Stimulated activated CD4-positive, alpha-beta T cell treated with anti-CD3 and anti-CD28 coated beads, TNF-alpha, amount 100 ng/mL, for 1 hour (primary cell): Measurements from ENCODE around the gene WNT3A.
A peak's percentile ranks its signal among the peaks of the same experiment; 100 is the strongest.

Source experiments
- DNase-seq, 3 donors: peaks; one replicate each; pipeline ENCODE4 v3.0.0-alpha.2; 2020; ENCODE audit warnings: low read depth in 3 of 3, low spot score in 1 of 3

WNT3A gene

DNA sequence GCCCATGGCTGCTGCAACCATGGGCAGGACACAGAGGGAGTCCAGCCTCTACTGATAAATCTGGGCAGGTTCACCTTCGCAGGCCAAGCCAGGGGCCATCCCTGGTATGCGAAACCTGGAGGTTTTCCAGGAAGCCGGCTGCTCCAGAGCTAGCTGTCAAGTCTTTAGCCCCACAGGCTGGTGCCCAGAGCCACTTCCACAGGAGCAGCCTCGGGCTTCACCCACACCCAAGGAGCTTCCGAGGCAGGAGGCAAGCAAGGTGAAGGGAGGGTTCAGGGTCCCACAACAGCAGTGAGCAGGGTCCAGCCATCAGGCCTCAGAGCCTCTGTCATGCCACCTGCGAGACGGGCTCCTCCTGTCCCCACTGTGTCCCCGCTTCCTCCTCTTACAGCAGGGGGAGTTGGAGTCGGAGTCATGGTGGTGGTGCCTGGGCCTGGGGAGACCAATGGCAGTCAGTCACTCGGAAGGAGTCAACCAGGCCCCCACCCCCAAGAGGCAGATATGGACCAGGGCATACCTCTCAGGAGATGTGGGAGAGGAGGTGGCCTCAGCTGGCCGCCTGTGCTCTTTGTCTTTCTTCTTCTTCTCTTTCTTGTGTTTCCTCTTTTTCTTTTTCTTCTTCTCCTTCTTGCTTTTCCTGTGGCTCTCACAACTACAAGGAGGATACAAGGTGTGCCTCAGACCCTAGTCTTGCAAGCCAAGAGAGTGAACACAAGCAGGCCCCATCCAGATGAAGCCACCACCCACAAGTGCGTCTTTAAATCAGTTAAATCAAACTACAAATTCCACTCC, 94.2 kb downstream of the WNT3A start:
- no peak for DNase-seq

DNA sequence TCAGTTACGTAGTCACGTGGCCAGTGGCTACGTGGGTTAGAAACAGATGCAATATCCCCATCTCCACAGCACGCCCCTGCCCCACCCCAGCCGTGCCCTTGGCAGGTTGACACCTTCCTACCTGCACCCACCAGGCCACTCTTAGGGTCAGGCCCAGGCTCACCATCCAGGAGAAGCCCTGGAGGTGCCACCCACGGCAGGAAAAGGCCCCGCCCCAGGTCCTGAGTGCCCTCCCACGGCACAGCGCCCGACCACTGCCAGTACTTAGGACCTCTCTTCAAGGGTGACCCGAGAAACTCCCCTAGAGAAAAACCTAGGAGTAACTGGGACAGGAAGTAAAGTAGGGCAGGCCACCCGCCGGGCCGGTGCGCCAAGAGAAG, 94.8 kb downstream of the WNT3A start:
- no peak for DNase-seq

- peak in 1 of 3 donors; percentile 29 for DNase-seq
These were observed 95.4 kb downstream of the WNT3A start for GRCh38 chr1:228101994-228102790.

DNA sequence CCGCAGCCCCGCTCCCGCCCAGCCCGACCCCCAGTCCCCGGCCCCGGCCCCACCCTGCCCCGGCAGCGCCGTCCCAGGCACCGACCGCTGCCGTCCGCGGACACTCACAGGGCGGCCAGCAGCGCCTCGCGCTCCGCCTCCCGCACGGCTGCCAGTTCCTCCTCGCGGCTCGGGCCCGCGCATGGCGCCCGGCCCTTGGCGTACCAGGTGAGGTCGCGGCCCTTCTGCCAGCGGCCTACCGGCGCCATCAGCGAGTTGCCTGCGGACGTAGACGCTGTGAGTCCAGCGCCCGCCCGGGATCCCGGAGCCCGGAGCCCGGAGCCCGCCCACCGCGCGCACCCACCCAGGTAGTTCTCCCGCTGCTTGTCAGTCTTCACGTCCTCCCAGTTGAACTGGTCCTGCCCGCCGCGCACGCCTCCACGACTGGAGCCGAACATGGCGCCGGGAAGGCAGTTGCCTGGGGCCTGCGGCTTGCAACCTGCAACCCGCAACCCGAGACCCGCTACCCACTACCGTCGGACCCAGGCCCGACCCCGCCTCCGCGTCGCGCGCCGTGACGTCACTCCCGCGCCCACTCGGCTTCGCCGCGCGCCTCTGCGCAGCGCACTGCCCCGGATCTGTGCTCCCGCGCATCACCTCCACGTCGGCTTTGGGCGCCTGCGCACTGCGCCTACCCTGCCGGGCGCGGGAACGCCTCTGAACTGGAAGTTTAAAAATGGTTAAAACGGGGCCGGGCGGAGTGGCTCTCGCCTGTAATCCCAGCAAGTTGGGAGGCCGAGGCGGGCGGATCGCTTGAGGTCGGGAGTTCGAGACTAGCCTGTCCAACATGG, 96.2 kb downstream of the WNT3A start, which contains the start of gene C1orf35:
TSS of gene C1orf35 (minus strand) at position 535 of the 830 bp plus-strand sequence. CDS start at position 437, 98 bp downstream.
- DNase-seq: peak; percentile 82 to 94 (median 84)

GRCh38 chr1:228104526-228105269, 97.9 kb downstream of the WNT3A start:
- DNase-seq: no peak

DNA sequence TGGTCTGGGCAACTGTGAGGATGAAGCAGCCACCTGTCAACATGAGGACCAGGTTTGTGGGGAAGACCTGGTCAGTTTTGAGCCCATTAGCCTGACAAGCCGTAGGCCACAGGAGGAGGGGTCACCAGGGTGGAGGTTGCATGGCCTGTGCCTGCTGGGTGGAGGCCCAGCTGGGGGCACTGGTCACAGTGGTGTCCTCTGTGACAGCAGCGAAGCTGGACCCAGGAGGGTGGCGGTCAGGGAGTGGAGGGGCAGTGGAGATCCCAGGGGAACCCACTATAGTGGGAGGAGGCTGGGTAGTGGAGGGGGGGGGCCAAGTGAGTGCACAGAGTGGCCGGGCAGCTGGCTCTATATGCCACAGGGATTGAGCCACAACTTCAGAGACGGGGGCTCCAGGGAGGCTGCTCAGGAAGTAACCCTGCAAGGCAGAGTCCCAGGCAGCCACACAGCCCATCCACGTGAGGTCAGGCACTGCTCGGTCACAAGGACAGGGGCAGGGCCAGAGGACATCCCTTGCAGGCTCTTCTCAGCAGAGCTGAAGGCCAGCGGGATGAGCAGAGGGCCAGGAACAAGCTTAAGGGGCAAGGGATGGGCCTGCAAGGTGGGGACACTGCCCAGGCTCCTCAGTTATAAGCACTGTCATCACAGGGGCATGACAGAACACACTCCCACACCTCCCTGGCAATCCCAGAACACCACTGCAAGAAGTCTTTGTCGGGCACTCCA, 98.6 kb downstream of the WNT3A start:
- no peak for DNase-seq

- DNase-seq: no peak
These were observed 99.4 kb downstream of the WNT3A start for GRCh38 chr1:228105996-228106799.

GRCh38 chr1:228106800-228107054, 99.9 kb downstream of the WNT3A start:
- no peak for DNase-seq

GRCh38 chr1:228107636-228108035, 100.8 kb downstream of the WNT3A start:
- no peak for DNase-seq

GRCh38 chr1:228108055-228108690, 101.4 kb downstream of the WNT3A start:
- DNase-seq: no peak

DNA sequence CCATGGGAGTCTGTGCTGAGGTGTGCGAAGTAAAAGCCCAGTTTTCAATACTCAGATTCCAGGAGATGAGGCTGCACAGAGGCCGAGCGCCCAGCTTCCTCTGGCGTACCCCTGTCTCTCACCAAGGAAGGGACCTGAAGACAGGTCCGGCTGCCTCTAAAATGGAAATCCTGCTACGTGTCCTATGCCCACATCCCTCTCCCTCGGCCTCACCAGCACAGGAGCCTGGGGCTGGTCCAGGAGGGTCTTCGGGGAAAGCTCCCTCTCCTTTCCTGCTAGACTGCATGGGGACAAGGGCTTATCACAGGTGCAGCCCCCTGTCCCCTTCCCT, 101.9 kb downstream of the WNT3A start:
- DNase-seq: no peak

DNA sequence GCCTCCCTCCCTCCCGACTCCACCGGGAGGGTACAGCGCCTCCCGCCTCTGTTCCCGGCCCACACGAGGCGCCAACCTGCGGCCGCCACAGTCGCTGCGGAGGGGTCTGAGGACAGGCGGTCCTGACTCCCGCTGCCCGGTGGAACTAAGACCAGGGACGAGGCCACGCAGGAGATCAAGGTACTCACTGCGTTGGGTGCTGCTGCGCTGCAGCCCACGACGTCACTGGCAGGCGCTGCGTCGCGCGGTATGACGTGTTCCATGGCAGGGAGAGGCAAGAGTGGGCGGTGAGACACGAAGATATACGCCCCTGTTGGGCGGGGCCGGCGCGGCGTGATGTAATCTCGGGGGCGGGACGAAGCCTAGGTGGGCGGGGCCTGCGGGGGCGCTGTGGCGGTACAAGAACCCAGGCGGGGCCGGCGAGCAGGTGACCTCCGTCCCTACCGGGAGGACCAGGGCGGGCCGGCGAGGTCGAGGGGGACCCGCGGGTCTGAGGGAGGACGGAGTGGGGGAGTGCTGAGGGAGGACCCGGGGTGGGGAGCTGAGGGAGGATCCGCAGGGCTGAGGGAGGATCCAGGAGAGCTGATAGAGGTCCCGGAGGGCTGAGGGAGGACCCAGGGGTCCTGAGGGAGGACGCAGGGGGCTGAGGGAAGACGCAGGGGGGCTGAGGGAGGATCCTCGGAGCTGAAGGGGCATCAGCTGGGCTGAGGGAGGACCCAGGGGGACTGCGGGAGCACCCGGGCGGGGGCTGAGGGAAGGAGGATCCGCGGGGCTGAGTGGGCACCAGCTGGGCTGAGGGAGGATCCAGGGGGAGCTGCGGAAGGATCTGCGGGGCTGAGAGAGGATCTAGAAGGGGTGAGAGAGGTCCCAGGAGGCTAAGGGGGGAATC, 102.5 kb downstream of the WNT3A start, which contains the start of gene MRPL55:
TSS of gene MRPL55 (minus strand) at position 227 of the 889 bp plus-strand sequence. CDS start 1,039 bp downstream, outside the sequence.
- peak; percentile 92 to 99 (median 97) for DNase-seq

DNA sequence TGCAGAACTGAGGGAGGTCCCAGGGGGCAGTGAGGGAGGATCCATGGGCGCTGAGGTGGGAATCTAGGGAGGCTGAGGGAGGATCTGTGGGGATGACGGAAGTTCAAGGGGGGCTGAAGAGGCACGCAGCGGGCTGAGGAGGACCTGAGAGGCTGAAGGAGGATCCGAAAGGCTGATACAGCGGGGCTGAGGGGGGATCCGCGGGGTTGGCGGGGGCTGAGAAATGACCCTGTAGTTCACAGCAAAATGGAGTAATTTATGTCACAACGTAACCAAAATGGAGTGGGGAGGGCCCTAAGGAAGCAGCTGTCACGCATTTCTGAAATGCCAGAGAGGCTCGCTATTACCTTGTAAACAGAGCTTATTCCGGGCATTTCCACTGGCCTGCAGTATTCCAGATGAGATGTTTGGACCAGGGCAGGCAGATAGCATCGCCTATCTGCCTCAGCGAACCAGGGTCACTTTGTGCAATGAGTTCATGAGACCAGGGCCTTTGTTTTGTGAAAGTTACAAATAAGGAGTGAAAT, 103.2 kb downstream of the WNT3A start:
- no peak for DNase-seq

DNA sequence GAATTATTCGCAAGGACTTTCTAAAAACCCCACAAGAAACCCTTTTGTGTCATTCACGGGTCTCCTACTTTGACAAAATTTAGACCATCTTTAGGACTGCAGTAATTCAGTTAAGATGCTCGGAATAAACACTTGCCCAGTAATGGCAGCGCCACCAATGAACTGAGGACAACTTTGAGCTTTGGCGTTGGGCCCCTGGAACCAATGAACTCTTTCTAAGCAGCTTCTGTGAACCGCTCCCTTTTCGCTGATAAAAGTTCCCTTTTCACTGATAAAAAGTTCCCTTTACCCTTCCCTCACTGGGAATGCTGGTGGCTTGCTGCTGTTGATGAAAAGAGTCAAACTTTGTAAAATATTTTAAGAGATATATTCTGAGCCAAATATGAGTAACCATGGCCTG, 103.8 kb downstream of the WNT3A start:
- DNase-seq: no peak
